ENCODE results near the gene SEC24C. TPM values are rescaled to one million over a fixed set of nuclear protein-coding genes. Genes with fewer than 3 reads are reported as not detected.

The SEC24C gene
- total and polyA plus RNA-seq, 2 of the 13 experiments (the other 11 are each of a cell fraction or from before 2014, with no cell fraction given), result 63.1 to 66.4 TPM

- TF ChIP-seq ZNF597 (CRISPR knock-in tag; IDR thresholded peaks at IDR 0.05) (no peak), SRSF1 (optimal IDR thresholded peaks at IDR 0.05; ENCODE audit: low read depth, low read length) (no peak), AGO2 (optimal IDR thresholded peaks at IDR 0.05; ENCODE audit: low read depth, low read length) (peak; percentile 22), RBAK (CRISPR knock-in tag; IDR thresholded peaks at IDR 0.05) (no peak), KAT8 (CRISPR knock-in tag; IDR thresholded peaks at IDR 0.05) (no peak), PCBP1 (IDR thresholded peaks at IDR 0.05; ENCODE audit: borderline replicate concordance, low read depth, low read length) (0 out of 2 replicates have a peak, but pooled peaks have one; percentile 18), ZNF512B (CRISPR knock-in tag; IDR thresholded peaks at IDR 0.05; ENCODE audit: borderline replicate concordance) (no peak), EEA1 (CRISPR knock-in tag; IDR thresholded peaks at IDR 0.05; ENCODE audit: borderline replicate concordance) (no peak), ZBTB43 (CRISPR knock-in tag; conservative IDR thresholded peaks at IDR 0.05) (no peak), ZNF18 (CRISPR knock-in tag; IDR thresholded peaks at IDR 0.05; ENCODE audit: insufficient replicate concordance) (peak; percentile 25)
- TF ChIP-seq, protein P1, sequence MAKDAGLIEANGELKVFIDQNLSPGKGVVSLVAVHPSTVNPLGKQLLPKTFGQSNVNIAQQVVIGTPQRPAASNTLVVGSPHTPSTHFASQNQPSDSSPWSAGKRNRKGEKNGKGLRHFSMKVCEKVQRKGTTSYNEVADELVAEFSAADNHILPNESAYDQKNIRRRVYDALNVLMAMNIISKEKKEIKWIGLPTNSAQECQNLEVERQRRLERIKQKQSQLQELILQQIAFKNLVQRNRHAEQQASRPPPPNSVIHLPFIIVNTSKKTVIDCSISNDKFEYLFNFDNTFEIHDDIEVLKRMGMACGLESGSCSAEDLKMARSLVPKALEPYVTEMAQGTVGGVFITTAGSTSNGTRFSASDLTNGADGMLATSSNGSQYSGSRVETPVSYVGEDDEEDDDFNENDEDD (CRISPR knock-in tag; IDR thresholded peaks at IDR 0.05; ENCODE audit: borderline replicate concordance), result no peak
Measured at GRCh38 chr10:73810735-73811465, 66.7 kb downstream of the SEC24C start (continued).

Measured in HepG2 (cell line).